GM19452 (cell line): ENCODE results near the gene TMEM119.
"Not testable (repeated sequence)": the region's sequence is repeated elsewhere in the genome, so short reads cannot be mapped to it uniquely, and the experiment has no call there.

Source experiments
- ATAC-seq: cut with Tn5 transposase; IDR thresholded peaks from one replicate; pipeline ENCODE4 v1.9.1; 2021; ENCODE audit not compliant: unreplicated experiment

Gene TMEM119

DNA sequence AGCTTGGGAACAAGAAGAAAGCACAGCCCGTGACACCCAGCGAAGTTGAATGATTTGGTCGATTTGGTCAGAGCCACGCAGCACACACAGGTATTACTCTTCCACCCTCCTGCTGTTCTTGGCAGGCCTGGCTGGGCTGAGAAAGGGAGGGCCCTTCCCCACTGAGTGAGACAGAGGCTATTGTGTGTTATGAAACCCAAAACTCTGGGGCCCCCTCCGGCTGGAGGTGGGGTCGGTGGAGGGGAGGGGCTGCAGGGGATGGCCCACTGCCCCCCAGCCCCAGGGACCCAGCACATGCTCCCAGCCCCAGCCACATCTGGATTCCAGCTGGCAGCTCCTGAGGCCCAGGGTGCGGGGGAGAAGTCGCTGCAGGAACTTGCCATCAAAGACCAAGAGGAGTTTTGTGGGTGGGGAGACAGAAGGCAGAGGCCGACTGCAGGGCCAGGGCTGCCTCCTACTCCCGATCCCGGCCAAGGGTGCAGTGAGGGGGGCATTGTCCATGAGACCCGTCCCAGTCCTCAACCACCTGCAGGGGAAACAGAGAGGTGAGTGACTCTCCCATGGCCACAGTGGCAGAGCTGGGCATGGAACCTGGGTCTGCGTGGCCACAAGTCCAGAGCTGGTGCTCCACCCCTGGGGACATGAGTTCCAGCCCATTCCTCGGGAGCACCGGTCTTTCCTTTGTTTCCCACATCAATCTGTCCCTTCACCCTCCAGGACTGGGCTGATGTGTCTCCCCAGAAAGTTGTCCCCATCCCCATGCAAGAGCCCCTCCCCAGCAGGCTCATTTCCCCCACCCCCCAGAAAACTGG is 8.7 kb downstream of the TMEM119 start:
- ATAC-seq: no peak

GRCh38 chr12:108587826-108588225 is 10.1 kb downstream of the TMEM119 start:
- no peak for ATAC-seq

GRCh38 chr12:108586306-108586705 is 11.6 kb downstream of the TMEM119 start:
- no peak for ATAC-seq

DNA sequence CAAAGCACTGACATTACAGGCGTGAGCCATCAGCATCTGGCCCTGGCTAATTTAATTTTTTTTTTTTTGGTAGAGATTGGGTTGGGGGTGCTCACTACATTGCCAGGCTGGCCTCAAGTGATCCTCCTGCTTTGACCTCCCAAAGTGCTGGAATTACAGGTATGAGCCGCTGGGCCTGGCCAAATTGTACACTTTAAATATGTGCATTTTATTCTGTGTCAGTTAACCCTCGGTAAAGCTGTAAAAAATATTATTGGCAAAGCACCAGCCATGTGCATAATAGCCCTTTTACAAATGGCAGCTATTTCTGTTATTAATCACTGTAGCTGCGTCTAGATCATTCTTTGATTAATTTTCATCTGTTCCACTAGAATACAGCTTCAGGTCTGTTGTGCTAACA is 12.0 kb downstream of the TMEM119 start:
- no peak for ATAC-seq

GRCh38 chr12:108584456-108585065 is 13.3 kb downstream of the TMEM119 start:
- no peak for ATAC-seq

DNA sequence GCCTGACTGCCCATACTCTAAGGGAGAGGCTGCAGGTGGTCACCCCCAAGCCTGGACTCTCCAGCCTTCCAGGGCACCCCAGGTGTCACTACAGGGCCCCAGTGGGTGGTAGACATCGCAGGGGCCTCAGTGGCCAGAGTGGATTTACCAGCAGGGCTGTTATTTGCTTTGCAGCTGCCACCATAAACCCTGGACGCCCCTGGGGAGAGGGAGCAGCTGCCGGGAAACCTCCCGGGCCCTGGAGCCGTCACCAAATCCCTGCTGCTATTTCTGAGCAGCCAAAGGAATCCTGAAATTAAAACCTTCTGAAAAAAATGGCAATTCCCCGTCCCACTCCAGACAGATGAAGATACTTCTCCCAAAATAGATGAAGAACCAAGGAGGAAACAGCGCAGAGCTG is 13.9 kb downstream of the TMEM119 start:
- no peak for ATAC-seq

GRCh38 chr12:108582978-108583770 is 14.7 kb downstream of the TMEM119 start:
- no peak for ATAC-seq

DNA sequence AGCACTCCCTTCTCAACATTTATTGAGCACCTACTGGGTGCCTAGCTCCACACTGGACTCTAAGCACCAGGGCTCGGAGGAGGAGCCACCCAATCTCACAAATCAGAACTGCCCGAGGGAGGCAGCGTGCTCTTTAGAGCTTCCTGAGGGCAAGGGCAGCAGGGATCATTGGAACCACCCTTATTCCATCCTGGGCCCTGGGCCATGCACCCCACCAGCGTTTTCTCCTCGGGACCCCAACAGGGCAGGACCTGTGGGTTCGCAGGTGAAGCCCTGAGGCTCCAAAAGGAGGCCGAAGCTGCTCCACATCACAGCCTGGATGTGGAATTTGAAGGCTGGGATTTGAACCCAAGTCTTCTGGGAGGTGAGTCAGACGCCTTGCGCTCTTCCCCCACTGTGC is 15.4 kb downstream of the TMEM119 start:
- ATAC-seq: no peak

- ATAC-seq: no peak
These were observed 16.3 kb downstream of the TMEM119 start for GRCh38 chr12:108581311-108582227.

DNA sequence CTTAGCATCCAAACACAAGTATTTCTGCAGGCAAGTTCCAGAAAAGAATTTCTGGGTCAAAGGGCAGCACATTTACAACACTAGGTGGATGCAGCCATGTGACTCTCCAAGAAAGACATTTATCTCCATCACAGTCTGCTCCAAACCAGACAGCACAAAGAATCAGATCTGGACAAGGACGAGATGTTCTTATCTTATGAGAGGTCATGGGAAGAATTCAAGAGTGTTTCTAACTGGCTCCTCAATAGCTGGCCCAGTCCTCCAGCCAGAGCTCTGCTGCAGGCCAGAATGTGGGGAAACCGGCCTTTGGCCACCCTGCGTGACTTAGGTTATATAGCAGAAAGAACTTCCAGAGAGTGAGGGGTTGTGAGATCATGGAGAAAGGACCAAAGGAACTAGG is 17.4 kb downstream of the TMEM119 start:
- no peak for ATAC-seq

DNA sequence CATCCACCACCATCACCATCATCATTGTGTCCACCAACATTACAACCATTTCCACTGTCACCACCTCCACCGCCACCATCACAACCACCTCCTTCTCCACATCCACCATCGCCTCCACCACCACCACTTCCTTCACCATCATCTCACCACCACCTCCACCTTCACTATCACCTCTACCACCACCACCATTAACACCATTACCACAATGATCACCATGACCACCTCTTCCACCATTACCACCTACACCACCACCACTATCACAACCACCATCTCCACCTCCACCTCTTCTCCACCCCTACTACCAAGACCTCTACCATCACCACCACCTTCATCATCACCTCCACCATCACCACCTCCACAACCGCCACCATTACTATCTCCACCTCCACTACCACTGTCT is 19.1 kb downstream of the TMEM119 start:
- no peak for ATAC-seq

DNA sequence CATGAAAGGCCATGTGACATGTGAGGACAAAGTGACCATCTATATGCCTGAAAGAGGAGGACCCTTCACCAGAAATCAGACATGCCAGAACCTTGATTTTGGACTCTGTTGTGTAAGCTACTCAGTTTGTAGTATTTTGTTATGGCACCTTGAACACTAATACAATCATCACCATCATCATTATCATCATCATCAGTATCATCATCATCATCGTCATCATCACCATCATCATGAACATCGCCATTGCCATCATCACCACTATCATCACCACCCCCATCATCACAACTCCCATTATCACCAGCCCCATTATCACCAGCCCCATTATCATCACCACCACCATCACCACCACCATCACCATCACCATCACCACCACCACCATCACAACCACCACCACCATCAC is 19.6 kb downstream of the TMEM119 start:
- ATAC-seq: no peak

- no peak for ATAC-seq
These were observed 20.4 kb downstream of the TMEM119 start for GRCh38 chr12:108577458-108577857.

DNA sequence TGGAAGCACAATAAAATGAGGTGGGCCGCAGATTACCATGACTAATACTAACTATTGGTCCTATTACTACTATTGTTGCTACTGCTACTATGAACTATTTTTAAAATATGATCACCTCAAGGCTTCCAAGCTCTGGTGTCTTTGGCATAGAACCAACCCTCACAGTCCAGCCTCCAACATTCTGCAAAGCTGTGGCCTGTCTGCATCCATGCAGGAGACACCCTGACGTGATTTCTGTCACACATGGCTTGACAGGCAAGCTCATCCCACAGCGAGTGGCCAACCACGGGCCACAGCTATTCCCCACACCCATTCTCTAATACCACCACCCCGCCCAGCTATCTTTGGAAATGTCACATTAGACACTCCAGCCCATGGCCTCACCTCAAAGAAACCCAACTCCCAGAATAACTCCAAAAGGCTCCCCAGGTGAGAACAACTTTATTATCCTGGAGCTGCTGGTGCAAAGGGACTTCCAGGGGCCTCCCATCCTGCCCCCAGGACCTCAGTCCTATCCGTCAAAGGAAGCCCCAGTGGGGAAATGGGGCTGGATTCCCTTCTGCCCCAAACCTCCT is 21.1 kb downstream of the TMEM119 start:
- no peak for ATAC-seq

GRCh38 chr12:108575199-108575912 is 22.5 kb downstream of the TMEM119 start:
- no peak for ATAC-seq

DNA sequence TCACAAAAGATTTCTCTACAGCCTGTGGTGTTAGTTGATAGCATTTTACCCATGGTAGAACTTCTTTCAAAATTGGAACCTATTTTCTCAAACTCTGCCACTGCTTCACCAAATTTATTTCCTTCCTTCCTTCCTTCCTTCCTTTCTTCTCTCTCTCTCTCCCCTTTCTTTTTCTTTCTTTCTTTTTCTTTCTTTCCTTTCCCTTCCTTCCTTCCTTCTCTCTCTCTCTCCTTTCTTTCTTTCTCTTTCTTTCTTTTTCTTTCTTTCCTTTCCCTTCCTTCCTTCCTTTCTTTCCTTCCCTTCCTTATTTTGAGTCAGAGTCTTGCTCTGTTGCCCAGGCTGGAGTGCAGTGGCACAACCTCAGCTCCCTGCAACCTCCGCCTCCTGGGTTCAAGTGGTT is 23.6 kb downstream of the TMEM119 start:
- ATAC-seq: not testable (repeated sequence)

GRCh38 chr12:108573317-108573716 is 24.6 kb downstream of the TMEM119 start:
- no peak for ATAC-seq

DNA sequence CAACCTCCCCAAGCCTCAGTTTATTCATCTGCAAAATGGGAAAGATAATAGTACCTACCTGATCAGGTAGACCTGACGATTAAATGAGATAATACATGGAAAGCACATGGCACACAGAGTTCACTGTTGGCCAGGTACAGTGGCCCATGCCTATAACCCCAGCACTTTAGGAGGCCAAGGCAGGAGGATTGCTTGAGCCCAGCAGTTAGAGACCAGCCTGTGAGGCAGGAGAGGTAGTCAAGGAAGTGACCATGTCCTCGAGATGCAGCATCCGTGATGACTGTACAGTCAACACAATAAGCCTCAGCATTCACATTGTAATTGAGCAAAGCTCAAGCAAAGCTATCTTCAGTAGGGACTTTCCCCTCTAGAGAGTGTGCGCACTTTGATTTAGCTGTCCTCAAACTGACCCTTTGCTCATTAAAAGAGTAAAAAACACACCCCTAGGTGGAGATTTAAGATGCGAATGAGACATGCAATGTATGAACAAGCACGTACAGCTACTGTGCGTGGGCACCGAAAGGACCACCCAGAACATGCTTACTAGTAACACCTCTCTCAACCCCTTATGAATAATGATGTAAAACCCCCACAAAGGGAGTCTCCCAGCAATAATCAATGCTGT is 25.6 kb downstream of the TMEM119 start:
- no peak for ATAC-seq

DNA sequence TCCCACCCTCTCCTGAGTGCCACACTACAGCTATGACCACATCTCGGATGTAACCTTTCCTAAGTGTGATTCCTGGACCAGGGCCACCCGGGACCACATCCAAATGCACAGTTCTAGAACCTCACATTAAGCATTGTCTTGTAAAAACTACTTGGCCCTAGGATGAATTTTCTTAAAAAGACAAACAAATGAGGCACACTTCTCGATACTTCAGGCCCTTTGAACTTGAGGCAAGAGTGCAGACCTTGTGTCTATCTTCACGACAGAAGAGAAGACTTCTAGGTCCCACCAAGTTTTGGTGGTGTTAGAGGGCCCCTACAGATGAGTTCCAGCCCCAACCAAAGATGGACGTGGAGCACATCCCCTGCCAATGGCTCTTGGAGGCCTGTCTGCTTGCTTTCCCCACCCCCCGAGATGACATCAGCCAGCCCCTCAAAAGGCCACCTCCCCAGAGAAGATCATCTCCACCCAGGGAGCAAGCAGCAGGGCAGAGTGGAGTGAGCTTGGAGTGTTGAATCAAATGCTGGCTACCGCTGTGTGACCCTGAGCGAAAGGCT is 26.2 kb downstream of the TMEM119 start:
- ATAC-seq: no peak
